A549 treated with dexamethasone at 1 μM for 4 hours (cell line): ENCODE measurements around the gene PPARD. TPM values are rescaled to one million over a fixed set of nuclear protein-coding genes. Genes with fewer than 3 reads are reported as not detected.

Experiments used
- total RNA-seq: library from RNA; stranded (reverse); fragments of 200-300 nt; extraction: Qiagen RNA extraction; gene quantifications from 5 replicates; pipeline ENCODE4 v1.2.3, GENCODE V29; 2022

Gene PPARD
- 4.7 to 7.3 TPM (median 6.7 TPM) in 5 replicates for total RNA-seq

GRCh38 chr6:35342258-35343091 lies at the start of gene PPARD:
PPARD (plus strand) TSS chr6:35342558; CDS start chr6:35411088, 68,530 bp downstream.

GRCh38 chr6:35297601-35298481 lies 44.5 kb upstream of the PPARD start, which contains the start of gene DEF6:
DEF6 (plus strand) TSS chr6:35297818; CDS start chr6:35297857, 39 bp downstream.

GRCh38 chr6:35452183-35453090 lies 110.1 kb downstream of the PPARD start, which contains the start of gene FANCE:
FANCE (plus strand) TSS chr6:35452338; CDS start chr6:35452546, 208 bp downstream.

GRCh38 chr6:35468181-35468979 lies 126.0 kb downstream of the PPARD start, which contains the start of gene RPL10A:
RPL10A (plus strand) TSS chr6:35468401; CDS start chr6:35468435, 34 bp downstream.

Other genes with a start within 250 kb of the PPARD start
- not detected in 5 replicates for gene TCP11, start 201.2 kb upstream of the PPARD start, total RNA-seq
- 0.05 to 0.11 TPM (median 0.06 TPM) in 5 replicates for gene SCUBE3, start 128.6 kb upstream of the PPARD start, total RNA-seq
- 6.4 to 10.3 TPM (median 9.3 TPM) in 5 replicates for gene ZNF76, start 82.8 kb upstream of the PPARD start, total RNA-seq
- 0.05 to 0.06 TPM (median 0.06 TPM) in 3 of 5 replicates, not detected in the others for gene DEF6, start 44.7 kb upstream of the PPARD start, total RNA-seq
- 3.1 to 4.1 TPM (median 3.4 TPM) in 5 replicates for gene FANCE, start 109.8 kb downstream of the PPARD start, total RNA-seq
- gene RPL10A, start 125.8 kb downstream of the PPARD start, total RNA-seq = 1,353 to 1,488 TPM (median 1,401 TPM) in 5 replicates
- gene TEAD3, start 154.5 kb downstream of the PPARD start, total RNA-seq = 5.9 to 8.0 TPM (median 7.2 TPM) in 5 replicates
- gene TULP1, start 170.3 kb downstream of the PPARD start, total RNA-seq = not detected in 5 replicates